ENCODE results near the gene LINC00237.

LINC00237 gene

GRCh38 chr20:21125072-21125848 is 19.1 kb upstream of the LINC00237 start:
- no peak for DNase-seq

DNA sequence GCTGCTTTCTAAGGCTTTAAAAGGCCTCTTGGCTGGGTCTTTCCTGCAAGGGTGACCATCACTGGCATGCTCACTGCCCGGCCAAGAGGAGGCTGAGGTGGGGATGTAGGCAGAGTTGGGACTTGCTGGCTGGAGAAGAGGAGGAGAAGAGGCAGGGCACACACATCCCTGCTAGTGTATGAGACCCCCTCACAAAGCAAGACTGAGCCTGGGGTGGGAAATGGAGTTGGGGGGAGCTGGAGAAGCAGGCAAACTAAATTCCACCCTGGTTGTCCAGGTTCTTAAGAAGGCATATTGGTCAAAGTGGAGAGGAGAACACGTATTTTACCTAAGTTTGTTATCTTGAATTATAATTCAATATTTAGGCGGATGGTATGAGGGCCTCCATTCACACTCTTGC is 18.0 kb upstream of the LINC00237 start:
- no peak for DNase-seq

- no peak for DNase-seq
Measured at GRCh38 chr20:21118782-21119181, 12.6 kb upstream of the LINC00237 start.

GRCh38 chr20:21118138-21118537 is 12.0 kb upstream of the LINC00237 start:
- DNase-seq: no peak

DNA sequence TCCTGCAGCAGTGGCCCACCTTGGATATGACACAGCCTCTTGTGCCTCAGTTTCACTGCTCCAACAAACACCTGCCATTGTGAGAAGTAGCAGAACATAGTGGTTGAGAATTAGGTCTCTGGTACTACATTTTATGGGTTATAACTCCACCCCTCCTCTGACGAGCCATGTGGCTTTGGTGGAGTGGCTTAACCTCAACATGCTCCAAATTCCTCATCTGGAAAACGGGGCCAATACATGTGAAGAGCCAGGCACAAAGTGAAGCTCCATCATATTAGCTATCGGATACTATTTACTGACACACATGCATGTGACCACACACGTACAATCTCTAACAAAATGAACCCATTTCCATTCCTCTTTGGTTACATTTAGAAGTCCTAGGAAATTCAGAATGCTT is 11.4 kb upstream of the LINC00237 start:
- DNase-seq: no peak

GRCh38 chr20:21114584-21114983 is 8.4 kb upstream of the LINC00237 start:
- DNase-seq: no peak

DNA sequence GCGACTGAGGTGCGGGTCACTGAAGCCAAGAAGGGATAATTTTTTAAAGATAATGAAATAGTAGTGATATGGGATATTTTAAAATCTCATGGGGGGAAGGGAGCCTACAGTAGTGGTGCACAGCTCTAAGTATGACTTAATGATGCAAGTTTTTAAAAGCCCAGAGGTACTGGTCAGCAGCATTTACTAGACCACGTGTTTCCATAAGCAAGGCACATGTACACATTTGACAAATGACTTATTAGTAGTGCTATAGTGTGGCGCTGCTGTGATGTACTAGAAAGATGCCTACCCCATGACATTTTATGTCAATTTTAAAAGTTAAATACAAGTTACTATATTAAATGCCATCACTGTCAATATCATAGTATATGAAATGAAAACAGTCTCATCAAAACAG is 7.5 kb upstream of the LINC00237 start:
- DNase-seq: no peak

DNA sequence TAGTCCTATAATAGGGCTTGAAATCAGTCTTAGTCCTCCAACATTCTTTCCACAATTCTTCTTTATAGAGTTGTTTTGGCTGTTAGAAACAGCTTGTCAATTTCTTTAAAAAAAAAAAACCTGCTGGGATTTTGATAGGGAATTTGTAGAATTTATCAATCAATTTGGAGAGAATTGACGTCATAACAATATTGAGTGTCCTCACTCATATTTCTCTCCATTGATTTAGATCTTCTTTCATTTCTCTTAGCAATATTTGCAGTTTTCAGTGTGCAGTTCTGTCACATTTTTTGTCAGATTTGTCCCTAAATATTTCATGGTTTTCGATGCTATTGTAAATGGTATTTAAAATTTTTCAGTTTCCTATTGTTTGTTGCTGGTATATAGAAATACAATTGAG is 5.3 kb upstream of the LINC00237 start:
- DNase-seq: no peak

GRCh38 chr20:21110811-21111210 is 4.7 kb upstream of the LINC00237 start:
- DNase-seq: no peak

- DNase-seq: no peak
Measured at GRCh38 chr20:21109144-21109543, 3.0 kb upstream of the LINC00237 start.

- no peak for DNase-seq
Measured at GRCh38 chr20:21105429-21106170, 558 bp downstream of the LINC00237 start.

DNA sequence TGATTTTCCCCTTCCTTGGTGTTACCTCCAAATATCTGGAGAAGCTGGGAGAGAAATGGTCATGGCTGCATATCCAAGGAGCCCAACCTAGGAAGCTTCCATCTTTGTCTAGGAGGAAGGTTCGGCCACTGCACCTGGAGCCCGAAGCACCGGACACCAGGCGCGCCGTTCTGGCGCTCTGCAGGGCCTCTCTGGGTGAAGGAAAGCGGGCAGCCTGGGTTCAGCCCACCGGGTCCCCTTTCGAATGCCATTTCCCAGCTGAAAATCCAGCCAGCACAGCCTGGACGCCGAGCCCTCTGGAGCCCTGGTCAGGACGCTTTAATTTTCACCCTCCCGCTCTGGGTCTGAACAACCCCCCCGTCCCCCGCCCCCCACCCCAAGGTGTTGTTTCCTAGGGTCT is 1.2 kb downstream of the LINC00237 start:
- no peak for DNase-seq

DNA sequence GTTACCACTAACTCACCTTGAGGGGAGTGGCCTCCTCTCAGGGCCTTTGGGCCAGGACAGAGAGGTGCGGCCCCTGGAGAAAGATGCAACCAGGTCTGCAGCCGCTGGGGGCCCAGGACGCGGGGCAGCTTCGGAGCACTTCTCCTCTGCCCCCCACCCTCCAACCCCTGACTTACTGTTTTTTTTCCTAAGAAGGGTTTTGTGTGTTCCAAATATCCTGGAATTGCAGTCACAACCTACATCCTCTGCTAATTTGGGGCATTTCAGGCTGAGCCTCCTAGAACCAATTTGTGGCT is 1.7 kb downstream of the LINC00237 start:
- DNase-seq: no peak

- no peak for DNase-seq
Measured at GRCh38 chr20:21103582-21104465, 2.3 kb downstream of the LINC00237 start.

- peak; percentile 24 for DNase-seq
Measured at GRCh38 chr20:21102603-21103311, 3.4 kb downstream of the LINC00237 start.

DNA sequence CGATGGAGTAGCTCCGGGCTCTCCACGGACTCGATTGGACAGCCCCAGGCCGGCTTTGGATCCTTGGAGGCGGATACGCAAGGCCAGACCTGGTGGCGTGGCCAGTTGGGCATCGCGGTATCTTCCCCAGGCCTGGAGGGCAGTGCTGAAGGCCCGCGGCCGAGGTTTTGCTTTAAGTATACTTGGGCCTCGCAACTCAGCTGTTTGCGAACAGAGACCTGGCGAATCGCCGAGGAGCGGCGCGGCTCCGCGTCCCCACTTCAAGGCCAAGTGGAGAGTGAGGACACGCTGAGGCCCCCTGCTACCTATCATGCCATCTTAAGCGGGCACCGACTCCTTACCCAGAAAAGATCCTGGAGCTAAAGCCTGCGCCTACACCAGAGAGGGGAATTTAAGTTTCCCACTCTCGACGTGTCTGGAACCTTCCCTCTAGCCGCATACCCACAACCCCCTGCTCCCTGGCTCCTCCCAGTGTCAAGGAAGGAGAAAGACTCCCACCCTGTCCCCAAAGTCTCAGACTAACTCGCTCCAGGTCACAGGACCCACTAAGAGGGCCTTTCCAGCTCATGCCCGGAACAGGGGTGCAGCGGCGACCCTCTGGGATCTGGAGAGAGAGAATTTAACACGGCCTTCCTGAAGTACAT is 4.1 kb downstream of the LINC00237 start:
- no peak for DNase-seq

DNA sequence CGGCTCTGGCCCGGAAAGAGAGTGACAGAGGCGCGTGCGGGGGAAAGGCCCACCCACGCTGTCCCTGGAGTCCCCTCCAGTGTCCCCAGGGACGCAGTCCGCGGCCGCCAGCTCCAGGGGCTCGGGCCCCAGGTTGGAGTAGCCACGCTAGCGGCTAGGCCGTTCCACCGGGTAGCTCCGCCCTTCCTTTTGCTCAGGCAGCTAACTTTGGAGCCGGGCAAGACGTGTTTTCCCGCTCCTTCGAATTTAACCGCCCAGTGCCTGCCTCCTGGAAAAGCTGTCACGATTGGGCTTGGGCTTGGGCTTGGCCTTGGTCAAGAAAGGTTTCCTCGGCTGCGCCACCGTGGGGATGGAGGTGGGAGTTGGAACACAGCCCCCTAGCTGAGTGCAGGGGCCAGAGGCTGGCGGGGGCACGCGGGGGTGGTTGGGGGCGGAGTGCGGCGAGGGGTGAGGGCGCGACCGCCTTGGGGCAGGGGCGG is 4.7 kb downstream of the LINC00237 start:
- DNase-seq: no peak

DNA sequence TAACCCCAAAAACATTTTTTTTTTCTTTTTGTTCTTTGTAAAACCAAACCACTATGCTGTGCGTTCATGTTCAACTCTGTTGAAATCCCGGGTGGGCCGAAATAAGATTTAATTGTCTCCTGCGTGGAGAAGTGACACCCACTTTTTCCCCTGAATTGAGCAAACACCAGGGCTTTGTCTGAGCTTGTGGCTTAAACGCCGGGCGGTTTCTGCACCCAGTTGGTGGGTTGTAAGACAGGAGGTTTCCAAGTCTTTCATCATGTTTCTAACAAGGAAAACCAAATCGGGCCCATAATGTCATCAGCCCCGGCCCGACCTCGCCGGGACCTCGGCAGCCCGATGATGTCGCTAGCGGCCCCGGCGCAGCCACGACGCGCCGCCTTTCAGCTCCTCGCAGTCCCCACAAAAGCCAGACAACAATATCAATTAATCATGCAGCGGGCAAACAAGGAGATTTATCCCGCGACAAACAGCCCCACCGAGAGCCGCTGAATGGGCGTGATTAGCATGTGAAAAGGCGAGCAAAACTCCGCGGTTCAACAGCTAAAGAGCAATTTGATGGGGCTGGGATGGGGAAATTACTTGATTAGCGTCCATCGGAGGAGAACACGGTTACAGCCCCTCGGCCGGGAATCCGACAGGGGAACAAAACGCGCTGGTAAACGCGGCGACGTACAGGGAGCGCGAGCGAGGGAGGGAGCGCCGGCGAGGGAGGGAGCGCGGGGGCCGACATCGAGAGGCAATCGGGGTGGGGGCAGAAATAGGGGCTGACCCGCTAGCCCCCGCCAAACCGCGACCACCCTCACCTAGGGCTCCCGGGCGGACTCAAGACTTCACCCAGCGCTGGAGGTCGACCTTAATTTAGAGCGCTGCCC is 5.3 kb downstream of the LINC00237 start:
- no peak for DNase-seq

DNA sequence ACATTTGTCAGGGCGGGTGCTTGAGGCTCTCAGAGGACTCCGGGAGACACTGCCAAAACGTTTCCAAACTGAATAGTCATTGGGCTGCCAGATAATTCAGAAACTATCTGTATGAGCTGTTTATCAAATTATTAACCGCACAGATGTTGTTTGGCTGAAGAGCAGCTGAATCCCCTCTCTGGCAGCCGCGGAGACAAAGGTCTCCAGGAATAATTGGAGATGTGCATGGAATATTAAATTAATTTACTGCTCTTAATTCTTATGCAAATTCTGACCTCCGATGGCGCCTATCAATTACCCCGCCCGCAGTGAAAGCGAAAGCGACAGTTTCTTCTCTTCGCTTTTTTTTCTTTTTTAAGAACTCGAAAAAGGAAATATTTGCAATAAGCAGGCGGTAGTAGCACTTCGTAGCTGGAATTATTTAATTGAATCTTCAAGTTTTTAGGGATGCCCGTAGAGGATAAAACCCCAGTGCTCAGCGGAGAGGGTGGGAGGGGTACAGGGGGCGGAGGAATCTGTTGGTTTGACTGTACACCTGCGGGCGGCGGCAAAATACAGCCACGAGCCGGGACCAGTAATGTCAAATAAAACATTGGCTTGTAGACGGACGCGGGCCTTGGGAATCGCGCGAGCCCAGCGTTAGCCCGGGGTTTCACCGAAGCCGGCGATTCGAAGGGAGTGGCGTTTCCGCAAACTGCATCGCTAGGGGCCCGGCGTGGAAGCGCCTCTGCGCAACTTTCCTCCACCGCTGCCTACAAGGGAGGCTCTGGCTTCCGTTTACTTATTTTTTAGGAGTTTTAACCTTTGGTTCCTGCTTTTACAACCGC is 6.2 kb downstream of the LINC00237 start:
- DNase-seq: peak; percentile 36

- DNase-seq: no peak
Measured at GRCh38 chr20:21096321-21097043, 9.7 kb downstream of the LINC00237 start.

Measured in stimulated activated CD4-positive, alpha-beta T cell treated with anti-CD3 and anti-CD28 coated beads, Interleukin-4, amount 100 ng/mL, for 1 hour (primary cell).